Lower leg skin (tissue), 3 donors: ENCODE data around the gene SCGB1C2.
"Not testable (repeated sequence)": the region's sequence is repeated elsewhere in the genome, so short reads cannot be mapped to it uniquely, and the experiment has no call there.

Source experiments
- POLR2A ChIP-seq, 2 donors: fragments of 450-650 bp; IDR thresholded peaks; one replicate each; pipeline ENCODE4 v1.6.1; 2016 to 2017; ENCODE audit warnings: antibody characterized with exemption in 2 of 2, mild to moderate bottlenecking in 1 of 2, moderate library complexity in 1 of 2
- TF ChIP-seq, protein P1 (sequence below), 3 donors: fragments of 450-650 bp; IDR thresholded peaks; one replicate each; pipeline ENCODE4 v1.5.1; 2016; ENCODE audit warnings: antibody characterized with exemption in 3 of 3, mild to moderate bottlenecking in 3 of 3, moderate library complexity in 2 of 3

DNA sequence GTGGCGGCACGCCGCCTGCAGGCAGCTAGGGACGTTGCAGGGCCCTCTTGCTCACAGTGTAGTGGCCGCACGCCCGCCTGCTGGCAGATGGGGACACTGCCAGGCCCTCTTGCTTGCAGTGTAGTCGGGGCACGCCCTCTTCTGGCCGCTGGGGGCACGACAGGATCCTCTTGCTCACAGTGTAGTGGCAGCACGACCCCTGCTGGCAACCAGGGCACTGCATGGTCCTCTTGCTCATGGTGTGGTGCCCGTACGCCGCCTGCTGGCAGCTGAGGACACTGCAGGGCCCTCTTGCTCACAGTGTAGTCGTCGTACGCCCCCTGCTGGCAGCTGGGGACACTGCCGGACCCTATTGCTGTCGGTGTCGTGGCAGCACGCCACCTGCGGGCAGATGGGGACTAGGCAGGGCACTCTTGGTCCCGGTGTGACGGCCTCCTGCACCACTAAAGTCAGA, 3.0 kb upstream of the SCGB1C2 start:
- TF ChIP-seq, protein P1, sequence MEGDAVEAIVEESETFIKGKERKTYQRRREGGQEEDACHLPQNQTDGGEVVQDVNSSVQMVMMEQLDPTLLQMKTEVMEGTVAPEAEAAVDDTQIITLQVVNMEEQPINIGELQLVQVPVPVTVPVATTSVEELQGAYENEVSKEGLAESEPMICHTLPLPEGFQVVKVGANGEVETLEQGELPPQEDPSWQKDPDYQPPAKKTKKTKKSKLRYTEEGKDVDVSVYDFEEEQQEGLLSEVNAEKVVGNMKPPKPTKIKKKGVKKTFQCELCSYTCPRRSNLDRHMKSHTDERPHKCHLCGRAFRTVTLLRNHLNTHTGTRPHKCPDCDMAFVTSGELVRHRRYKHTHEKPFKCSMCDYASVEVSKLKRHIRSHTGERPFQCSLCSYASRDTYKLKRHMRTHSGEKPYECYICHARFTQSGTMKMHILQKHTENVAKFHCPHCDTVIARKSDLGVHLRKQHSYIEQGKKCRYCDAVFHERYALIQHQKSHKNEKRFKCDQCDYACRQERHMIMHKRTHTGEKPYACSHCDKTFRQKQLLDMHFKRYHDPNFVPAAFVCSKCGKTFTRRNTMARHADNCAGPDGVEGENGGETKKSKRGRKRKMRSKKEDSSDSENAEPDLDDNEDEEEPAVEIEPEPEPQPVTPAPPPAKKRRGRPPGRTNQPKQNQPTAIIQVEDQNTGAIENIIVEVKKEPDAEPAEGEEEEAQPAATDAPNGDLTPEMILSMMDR (IDR thresholded peaks at IDR 0.05): not testable (repeated sequence)
- not testable (repeated sequence) for TF ChIP-seq POLR2A (IDR thresholded peaks at IDR 0.05)
